ENCODE data around the gene NXPH1. TPM values are rescaled to one million over a fixed set of nuclear protein-coding genes. Genes with fewer than 3 reads are reported as not detected.

Gene NXPH1
- total RNA-seq, 1 donor from 2014 or later: 0.32 TPM

GRCh38 chr7:8528311-8528710, 94.9 kb downstream of the NXPH1 start:
- no peak overlapping the region for H3K27ac ChIP-seq
- no peaks in the 10 kb centered on the region for H3K4me1 ChIP-seq
- H3K36me3 ChIP-seq: no peaks in the 10 kb centered on the region
- no peak for TF ChIP-seq CTCF (IDR thresholded peaks at IDR 0.05)
- DNase-seq (ENCODE audit: low spot score in 2 of 2): no peak
- intact Hi-C loops (cut with DNase I): no loop called here
- H3K27me3 ChIP-seq: no peaks in the 10 kb centered on the region
- H3K9me3 ChIP-seq: no peaks in the 10 kb centered on the region
- H3K4me3 ChIP-seq: no peak overlapping the region

GRCh38 chr7:8531991-8532515, 98.6 kb downstream of the NXPH1 start:
- intact Hi-C loops (cut with DNase I): no loop called here
- Histone ChIP-seq H3K4me3 (no peak overlapping the region), H3K4me1 (no peaks in the 10 kb centered on the region), H3K9me3 (no peaks in the 10 kb centered on the region), H3K36me3 (no peaks in the 10 kb centered on the region), H3K27me3 (no peaks in the 10 kb centered on the region), H3K27ac (no peak overlapping the region)
- TF ChIP-seq CTCF (IDR thresholded peaks at IDR 0.05): no peak
- DNase-seq (ENCODE audit: low spot score in 2 of 2): no peak

- Histone ChIP-seq H3K36me3 (no peaks in the 10 kb centered on the region), H3K4me1 (no peaks in the 10 kb centered on the region), H3K4me3 (no peak overlapping the region), H3K27me3 (no peaks in the 10 kb centered on the region), H3K27ac (no peak overlapping the region), H3K9me3 (no peaks in the 10 kb centered on the region)
- no peak for TF ChIP-seq CTCF (IDR thresholded peaks at IDR 0.05)
- no peak for DNase-seq (ENCODE audit: low spot score in 2 of 2)
- intact Hi-C loops (cut with DNase I): no loop called here
Observed at GRCh38 chr7:8536431-8536830, 103.0 kb downstream of the NXPH1 start.

GRCh38 chr7:8549046-8549445, 115.6 kb downstream of the NXPH1 start:
- no peaks in the 10 kb centered on the region for H3K27me3 ChIP-seq
- DNase-seq (ENCODE audit: low spot score in 2 of 2): no peak
- intact Hi-C loops (cut with DNase I): no loop called here
- TF ChIP-seq CTCF (IDR thresholded peaks at IDR 0.05): no peak
- H3K4me1 ChIP-seq: no peaks in the 10 kb centered on the region
- no peak overlapping the region for H3K4me3 ChIP-seq
- no peaks in the 10 kb centered on the region for H3K36me3 ChIP-seq
- no peak overlapping the region for H3K27ac ChIP-seq
- no peaks in the 10 kb centered on the region for H3K9me3 ChIP-seq

GRCh38 chr7:8560501-8560900, 127.1 kb downstream of the NXPH1 start:
- H3K9me3 ChIP-seq: no peaks in the 10 kb centered on the region
- H3K4me3 ChIP-seq: no peak overlapping the region
- DNase-seq (ENCODE audit: low spot score in 2 of 2): no peak
- H3K4me1 ChIP-seq: no peaks in the 10 kb centered on the region
- intact Hi-C loops (cut with DNase I): no loop called here
- H3K27me3 ChIP-seq: no peaks in the 10 kb centered on the region
- no peaks in the 10 kb centered on the region for H3K36me3 ChIP-seq
- H3K27ac ChIP-seq: no peak overlapping the region
- no peak for TF ChIP-seq CTCF (IDR thresholded peaks at IDR 0.05)

- no peaks in the 10 kb centered on the region for H3K9me3 ChIP-seq
- H3K4me1 ChIP-seq: no peaks in the 10 kb centered on the region
- no peak for TF ChIP-seq CTCF (IDR thresholded peaks at IDR 0.05)
- H3K36me3 ChIP-seq: no peaks in the 10 kb centered on the region
- no peak overlapping the region for H3K4me3 ChIP-seq
- DNase-seq (ENCODE audit: low spot score in 2 of 2): no peak
- H3K27ac ChIP-seq: no peak overlapping the region
- intact Hi-C loops (cut with DNase I): no loop called here
- no peaks in the 10 kb centered on the region for H3K27me3 ChIP-seq
Observed at GRCh38 chr7:8561449-8561848, 128.0 kb downstream of the NXPH1 start.

All from ascending aorta (tissue), 2 donors.